Colonic mucosa (tissue), 4 donors: ENCODE results near the gene BCAS1. TPM values are rescaled to one million over a fixed set of nuclear protein-coding genes. Genes with fewer than 3 reads are reported as not detected.

Experiments used
- DNase-seq: peaks from one replicate; pipeline ENCODE4 v3.0.0-alpha.2; 2020
- H3K27ac ChIP-seq: fragments of 200-600 bp; one replicate; pipeline ENCODE4 v1.8.0; 2021
- H3K27me3 ChIP-seq: fragments of 200-600 bp; one replicate; pipeline ENCODE4 v1.8.0; 2021
- H3K36me3 ChIP-seq: fragments of 200-600 bp; one replicate; pipeline ENCODE4 v1.8.0; 2021
- H3K4me1 ChIP-seq: fragments of 200-600 bp; one replicate; pipeline ENCODE4 v1.8.0; 2021; ENCODE audit warnings: mild to moderate bottlenecking
- H3K4me3 ChIP-seq: fragments of 200-600 bp; one replicate; pipeline ENCODE4 v1.8.0; 2021
- H3K9ac ChIP-seq, 2 donors: one replicate each; pipeline ENCODE4 v1.7.0; 2013; ENCODE audit warnings: control low read depth in 2 of 2, low read depth in 2 of 2, low read length in 2 of 2
- H3K9me3 ChIP-seq: fragments of 200-600 bp; one replicate; pipeline ENCODE4 v1.8.0; 2021
- intact Hi-C: fragments of 100-400 bp; cut with DNase I; formaldehyde crosslinking; loops from one replicate; pipeline ENCODE4 v1.14.1; 2022
- microRNA-seq: library from miRNA; unstranded; fragments of <30 nt; microRNA quantifications from one replicate; pipeline ENCODE4, GENCODE V29; 2019
- total RNA-seq, 2 donors: library from RNA; stranded (reverse); fragmentation: NEBNext Ultra II Directional in 1 of 2; extraction: Animal tissue kit (Norgen Biotek cat#: 25700) in 1 of 2; gene quantifications; one replicate each; pipeline ENCODE4 v1.2.1, GENCODE V29; 2021
- TF ChIP-seq, protein P1 (sequence below): fragments of 200-600 bp; IDR thresholded peaks from one replicate; pipeline ENCODE4 v1.8.0; 2022; ENCODE audit warnings: antibody characterized with exemption, mild to moderate bottlenecking
- donor health status: healthy.
- donor health status: DM: no; HTN: no; CAD: no.
- donor health status: DM: no; HTN: no; CAD: no.

The BCAS1 gene
- total RNA-seq, 2 donors from 2014 or later = 67.9 to 154 TPM

DNA sequence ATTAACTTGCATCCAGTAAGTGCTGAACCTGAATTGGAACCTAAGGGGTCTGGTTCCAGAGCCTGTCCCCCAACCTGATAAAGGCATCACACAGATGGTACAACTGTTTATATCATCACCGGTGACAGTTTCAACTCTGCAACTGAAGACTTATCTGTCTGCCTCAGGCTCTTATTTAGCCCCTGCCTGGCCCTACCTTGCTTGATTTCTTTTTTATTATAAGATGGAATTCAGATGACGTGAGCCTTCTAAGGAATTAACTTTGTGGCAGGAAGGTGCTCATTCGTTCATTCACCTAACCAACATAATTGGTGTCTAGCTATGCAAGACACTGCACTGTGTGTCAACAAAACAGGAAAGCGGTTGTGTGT lies 175.0 kb downstream of the BCAS1 start:
- H3K9ac ChIP-seq = no peak overlapping the region
- no peaks in the 10 kb centered on the region for H3K36me3 ChIP-seq
- DNase-seq = no peak
- TF ChIP-seq, protein P1, sequence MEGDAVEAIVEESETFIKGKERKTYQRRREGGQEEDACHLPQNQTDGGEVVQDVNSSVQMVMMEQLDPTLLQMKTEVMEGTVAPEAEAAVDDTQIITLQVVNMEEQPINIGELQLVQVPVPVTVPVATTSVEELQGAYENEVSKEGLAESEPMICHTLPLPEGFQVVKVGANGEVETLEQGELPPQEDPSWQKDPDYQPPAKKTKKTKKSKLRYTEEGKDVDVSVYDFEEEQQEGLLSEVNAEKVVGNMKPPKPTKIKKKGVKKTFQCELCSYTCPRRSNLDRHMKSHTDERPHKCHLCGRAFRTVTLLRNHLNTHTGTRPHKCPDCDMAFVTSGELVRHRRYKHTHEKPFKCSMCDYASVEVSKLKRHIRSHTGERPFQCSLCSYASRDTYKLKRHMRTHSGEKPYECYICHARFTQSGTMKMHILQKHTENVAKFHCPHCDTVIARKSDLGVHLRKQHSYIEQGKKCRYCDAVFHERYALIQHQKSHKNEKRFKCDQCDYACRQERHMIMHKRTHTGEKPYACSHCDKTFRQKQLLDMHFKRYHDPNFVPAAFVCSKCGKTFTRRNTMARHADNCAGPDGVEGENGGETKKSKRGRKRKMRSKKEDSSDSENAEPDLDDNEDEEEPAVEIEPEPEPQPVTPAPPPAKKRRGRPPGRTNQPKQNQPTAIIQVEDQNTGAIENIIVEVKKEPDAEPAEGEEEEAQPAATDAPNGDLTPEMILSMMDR = no peak
- no peaks in the 10 kb centered on the region for H3K9me3 ChIP-seq
- no peaks in the 10 kb centered on the region for H3K27me3 ChIP-seq
- H3K4me1 ChIP-seq = peaks cover 13% of the 10 kb centered on the region
- H3K4me3 ChIP-seq = no peak overlapping the region
- no peak overlapping the region for H3K27ac ChIP-seq
- intact Hi-C loops = no loop called here

DNA sequence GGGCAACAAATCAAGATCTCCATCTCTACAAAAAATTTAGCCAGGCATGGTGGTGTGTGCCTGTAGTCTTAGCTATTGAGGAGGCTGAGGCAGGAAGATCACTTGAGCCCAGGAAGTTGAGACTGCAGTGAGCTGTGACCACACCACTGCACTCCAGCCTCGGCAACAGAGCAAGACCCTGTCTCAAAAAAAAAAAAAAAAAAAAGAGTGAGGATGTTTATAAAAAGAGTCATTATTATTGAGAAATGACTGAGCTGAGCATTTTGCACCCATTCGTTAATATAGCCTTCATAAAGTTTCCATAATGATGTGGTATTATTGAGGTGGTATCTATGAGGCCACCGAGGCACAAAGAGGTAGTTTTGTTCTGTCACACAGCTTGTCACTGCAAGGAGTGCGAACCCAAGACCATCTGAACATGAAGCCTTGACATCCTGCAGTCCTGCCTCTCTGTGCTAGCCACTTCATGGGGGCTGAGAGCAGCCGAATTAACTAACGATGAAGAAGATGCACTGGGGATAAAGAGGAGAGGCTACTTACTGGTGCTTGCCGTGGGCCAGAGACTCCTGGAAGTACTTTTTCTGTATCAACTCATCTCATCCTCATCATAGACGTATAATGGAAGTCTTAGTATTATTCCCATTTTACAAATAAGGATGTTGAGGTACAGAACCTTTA lies 175.5 kb downstream of the BCAS1 start:
- Histone ChIP-seq H3K9ac (no peak overlapping the region), H3K4me1 (peaks cover 15% of the 10 kb centered on the region), H3K36me3 (no peaks in the 10 kb centered on the region), H3K4me3 (no peak overlapping the region), H3K27me3 (no peaks in the 10 kb centered on the region), H3K9me3 (no peaks in the 10 kb centered on the region), H3K27ac (no peak overlapping the region)
- intact Hi-C loops = no loop called here
- TF ChIP-seq, protein P1 = no peak
- DNase-seq = no peak

Small RNAs within 50 kb of the gene (microRNA-seq; reads per million reads assigned to microRNA genes)
- not detected for gene MIR4756

Other genes with a start within 250 kb of the BCAS1 start
- gene CYP24A1, start 103.4 kb upstream of the BCAS1 start, total RNA-seq = under 1 TPM; 0.07 to 0.08 TPM
- 10 to 100 TPM; 18.7 to 19.0 TPM for gene PFDN4, start 137.5 kb upstream of the BCAS1 start, total RNA-seq